ENCODE data around the gene CUL9. TPM values are rescaled to one million over a fixed set of nuclear protein-coding genes. Genes with fewer than 3 reads are reported as not detected.

Gene CUL9
- total RNA-seq, 1 donor = 34.4 TPM

GRCh38 chr6:43258807-43259686 lies 77.1 kb downstream of the CUL9 start:
- Histone ChIP-seq H2AFZ (ENCODE audit: low read length) (no peak overlapping the region), H3K4me3 (ENCODE audit: insufficient read depth, low read length) (no peak overlapping the region), H3K79me2 (ENCODE audit: insufficient read depth, low read length) (no peaks in the 10 kb centered on the region), H4K20me1 (ENCODE audit: insufficient read depth, low read length) (no peaks in the 10 kb centered on the region), H3K36me3 (ENCODE audit: insufficient read depth, low read length) (no peaks in the 10 kb centered on the region), H3K9me3 (ENCODE audit: low read depth, low read length) (no peaks in the 10 kb centered on the region), H3K27me3 (ENCODE audit: insufficient read depth, low read length) (peaks cover 9% of the 10 kb centered on the region), H3K4me2 (ENCODE audit: insufficient read depth, low read length) (no peak overlapping the region), H3K4me1 (ENCODE audit: insufficient read depth, low read length) (no peaks in the 10 kb centered on the region), H3K27ac (ENCODE audit: low read depth, low read length) (no peak overlapping the region)
- TF ChIP-seq CTCF (IDR thresholded peaks at IDR 0.05; ENCODE audit: extremely low read depth, low read depth, low read length) = no peak
- DNase-seq (ENCODE audit: insufficient read length, low spot score, missing footprints) = peak; percentile 71

GRCh38 chr6:43260791-43261190 lies 78.8 kb downstream of the CUL9 start:
- Histone ChIP-seq H3K4me1 (ENCODE audit: insufficient read depth, low read length) (no peaks in the 10 kb centered on the region), H3K4me2 (ENCODE audit: insufficient read depth, low read length) (no peak overlapping the region), H3K79me2 (ENCODE audit: insufficient read depth, low read length) (no peaks in the 10 kb centered on the region), H3K27ac (ENCODE audit: low read depth, low read length) (no peak overlapping the region), H3K27me3 (ENCODE audit: insufficient read depth, low read length) (peaks cover 9% of the 10 kb centered on the region), H3K4me3 (ENCODE audit: insufficient read depth, low read length) (no peak overlapping the region), H4K20me1 (ENCODE audit: insufficient read depth, low read length) (no peaks in the 10 kb centered on the region), H3K36me3 (ENCODE audit: insufficient read depth, low read length) (no peaks in the 10 kb centered on the region), H2AFZ (ENCODE audit: low read length) (no peak overlapping the region), H3K9me3 (ENCODE audit: low read depth, low read length) (no peaks in the 10 kb centered on the region)
- DNase-seq (ENCODE audit: insufficient read length, low spot score, missing footprints) = peak; percentile 62
- TF ChIP-seq CTCF (IDR thresholded peaks at IDR 0.05; ENCODE audit: extremely low read depth, low read depth, low read length) = no peak

- TF ChIP-seq CTCF (IDR thresholded peaks at IDR 0.05; ENCODE audit: extremely low read depth, low read depth, low read length) = no peak
- Histone ChIP-seq H3K4me3 (ENCODE audit: insufficient read depth, low read length) (no peak overlapping the region), H3K36me3 (ENCODE audit: insufficient read depth, low read length) (no peaks in the 10 kb centered on the region), H3K4me2 (ENCODE audit: insufficient read depth, low read length) (no peak overlapping the region), H3K27ac (ENCODE audit: low read depth, low read length) (no peak overlapping the region), H3K79me2 (ENCODE audit: insufficient read depth, low read length) (no peaks in the 10 kb centered on the region), H3K27me3 (ENCODE audit: insufficient read depth, low read length) (peaks cover 9% of the 10 kb centered on the region), H2AFZ (ENCODE audit: low read length) (no peak overlapping the region), H4K20me1 (ENCODE audit: insufficient read depth, low read length) (no peaks in the 10 kb centered on the region), H3K4me1 (ENCODE audit: insufficient read depth, low read length) (no peaks in the 10 kb centered on the region), H3K9me3 (ENCODE audit: low read depth, low read length) (no peaks in the 10 kb centered on the region)
- DNase-seq (ENCODE audit: insufficient read length, low spot score, missing footprints) = no peak
These were observed 79.2 kb downstream of the CUL9 start for GRCh38 chr6:43261198-43261597.

- TF ChIP-seq CTCF (IDR thresholded peaks at IDR 0.05; ENCODE audit: extremely low read depth, low read depth, low read length) = no peak
- H3K4me2 ChIP-seq (ENCODE audit: insufficient read depth, low read length) = no peak overlapping the region
- DNase-seq (ENCODE audit: insufficient read length, low spot score, missing footprints) = peak; percentile 79
- H3K27me3 ChIP-seq (ENCODE audit: insufficient read depth, low read length) = peaks cover 11% of the 10 kb centered on the region
- H3K27ac ChIP-seq (ENCODE audit: low read depth, low read length) = no peak overlapping the region
- H3K79me2 ChIP-seq (ENCODE audit: insufficient read depth, low read length) = no peaks in the 10 kb centered on the region
- H3K36me3 ChIP-seq (ENCODE audit: insufficient read depth, low read length) = no peaks in the 10 kb centered on the region
- no peaks in the 10 kb centered on the region for H3K4me1 ChIP-seq (ENCODE audit: insufficient read depth, low read length)
- H3K9me3 ChIP-seq (ENCODE audit: low read depth, low read length) = no peaks in the 10 kb centered on the region
- no peaks in the 10 kb centered on the region for H4K20me1 ChIP-seq (ENCODE audit: insufficient read depth, low read length)
- H2AFZ ChIP-seq (ENCODE audit: low read length) = peak overlapping the region; percentile 10
- H3K4me3 ChIP-seq (ENCODE audit: insufficient read depth, low read length) = no peak overlapping the region
These were observed 80.2 kb downstream of the CUL9 start for GRCh38 chr6:43262000-43262779.

Data from osteoblast (primary cell).